HG03558 (cell line): ENCODE results near the gene ZNF805.
"Not testable (repeated sequence)": the region's sequence is repeated elsewhere in the genome, so short reads cannot be mapped to it uniquely, and the experiment has no call there.

Experiments
- ATAC-seq: cut with Tn5 transposase; IDR thresholded peaks from one replicate; pipeline ENCODE4 v1.9.1; 2021; ENCODE audit warnings: moderate number of reproducible peaks; ENCODE audit not compliant: unreplicated experiment; ENCODE audit errors: extremely low read depth

ZNF805 gene

GRCh38 chr19:57263244-57263741 lies 22.9 kb downstream of the ZNF805 start:
- no peak for ATAC-seq

GRCh38 chr19:57267291-57267690 lies 26.9 kb downstream of the ZNF805 start:
- no peak for ATAC-seq

GRCh38 chr19:57269515-57270250 lies 29.3 kb downstream of the ZNF805 start:
- ATAC-seq = no peak

- ATAC-seq = no peak
Observed at GRCh38 chr19:57271280-57271679, 30.8 kb downstream of the ZNF805 start.

- ATAC-seq = no peak
Observed at GRCh38 chr19:57273014-57273413, 32.6 kb downstream of the ZNF805 start.

- no peak for ATAC-seq
Observed at GRCh38 chr19:57276430-57276829, 36.0 kb downstream of the ZNF805 start.

GRCh38 chr19:57278481-57278880 lies 38.0 kb downstream of the ZNF805 start:
- not testable (repeated sequence) for ATAC-seq

GRCh38 chr19:57279418-57280164 lies 39.2 kb downstream of the ZNF805 start:
- ATAC-seq = peak; percentile 61

GRCh38 chr19:57280165-57280961 lies 39.9 kb downstream of the ZNF805 start, which contains the start of gene ZNF460:
Gene ZNF460, plus strand, starts transcription at chr19:57280485. Its CDS starts 322 bp downstream, at chr19:57280807.
- peak; percentile 36 for ATAC-seq

- no peak for ATAC-seq
Observed at GRCh38 chr19:57280962-57281400, 40.5 kb downstream of the ZNF805 start.

GRCh38 chr19:57282011-57282643 lies 41.7 kb downstream of the ZNF805 start:
- no peak for ATAC-seq

- ATAC-seq = no peak
Observed at GRCh38 chr19:57288373-57288772, 47.9 kb downstream of the ZNF805 start.

GRCh38 chr19:57290970-57291369 lies 50.5 kb downstream of the ZNF805 start:
- no peak for ATAC-seq

GRCh38 chr19:57292547-57292946 lies 52.1 kb downstream of the ZNF805 start:
- no peak for ATAC-seq

GRCh38 chr19:57293719-57294118 lies 53.3 kb downstream of the ZNF805 start:
- ATAC-seq = no peak

GRCh38 chr19:57302020-57302465 lies 61.6 kb downstream of the ZNF805 start:
- no peak for ATAC-seq

GRCh38 chr19:57302727-57303401 lies 62.4 kb downstream of the ZNF805 start:
- no peak for ATAC-seq
